GM21723 (cell line): ENCODE measurements around the gene RASA3.
"Not testable (repeated sequence)": the region's sequence is repeated elsewhere in the genome, so short reads cannot be mapped to it uniquely, and the experiment has no call there.

Source experiments
- ATAC-seq: cut with Tn5 transposase; IDR thresholded peaks from one replicate; pipeline ENCODE4 v1.9.1; 2021; ENCODE audit warnings: mild to moderate bottlenecking, moderate library complexity; ENCODE audit not compliant: unreplicated experiment

RASA3 gene

GRCh38 chr13:114132419-114133121 is at the start of gene RASA3:
Gene RASA3, minus strand, starts transcription at chr13:114132623. Its CDS starts 134 bp downstream, at chr13:114132489.
- peak; percentile 61 for ATAC-seq

GRCh38 chr13:114179087-114179658 is 46.8 kb upstream of the RASA3 start, which contains the start of gene CFAP97D2:
Gene CFAP97D2, plus strand, starts transcription at chr13:114179257. Its CDS starts 74 bp downstream, at chr13:114179331.
- ATAC-seq, result no peak

GRCh38 chr13:114177245-114178010 is 45.0 kb upstream of the RASA3 start:
- no peak for ATAC-seq

GRCh38 chr13:114176359-114176902 is 44.0 kb upstream of the RASA3 start:
- not testable (repeated sequence) for ATAC-seq

GRCh38 chr13:114174529-114174961 is 42.1 kb upstream of the RASA3 start:
- no peak for ATAC-seq

GRCh38 chr13:114173745-114174144 is 41.3 kb upstream of the RASA3 start:
- no peak for ATAC-seq

- ATAC-seq, result no peak
These were observed 40.8 kb upstream of the RASA3 start for GRCh38 chr13:114173272-114173671.

- no peak for ATAC-seq
These were observed 35.5 kb upstream of the RASA3 start for GRCh38 chr13:114167885-114168284.

GRCh38 chr13:114167426-114167825 is 35.0 kb upstream of the RASA3 start:
- no peak for ATAC-seq

- ATAC-seq, result no peak
These were observed 34.1 kb upstream of the RASA3 start for GRCh38 chr13:114166381-114167131.

GRCh38 chr13:114164681-114165429 is 32.4 kb upstream of the RASA3 start:
- no peak for ATAC-seq

GRCh38 chr13:114164053-114164452 is 31.6 kb upstream of the RASA3 start:
- no peak for ATAC-seq

GRCh38 chr13:114162533-114162922 is 30.1 kb upstream of the RASA3 start:
- ATAC-seq, result no peak

- no peak for ATAC-seq
These were observed 29.5 kb upstream of the RASA3 start for GRCh38 chr13:114161644-114162532.

GRCh38 chr13:114161028-114161556 is 28.7 kb upstream of the RASA3 start:
- no peak for ATAC-seq

GRCh38 chr13:114158869-114159666 is 26.6 kb upstream of the RASA3 start:
- not testable (repeated sequence) for ATAC-seq

- ATAC-seq, result no peak
These were observed 25.6 kb upstream of the RASA3 start for GRCh38 chr13:114157869-114158495.
